Effector memory CD4-positive, alpha-beta T cell (primary cell): Measurements from ENCODE around the gene UBAP2L.

ENCODE experiments used
- DNase-seq, 3 donors: peaks; one replicate each; pipeline ENCODE4 v3.0.0-alpha.2; 2020
- H3K27ac ChIP-seq: 2 replicates; pipeline ENCODE4 v1.7.0; 2013; ENCODE audit warnings: mild to moderate bottlenecking, low read length, moderate library complexity; ENCODE audit not compliant: insufficient read depth, poor library complexity, severe bottlenecking
- H3K27me3 ChIP-seq: replicated peaks from 2 replicates; pipeline ENCODE4 v1.7.0; 2013; ENCODE audit warnings: mild to moderate bottlenecking, low read length; ENCODE audit not compliant: insufficient read depth, control insufficient read depth, poor library complexity, severe bottlenecking
- H3K36me3 ChIP-seq: 2 replicates; pipeline ENCODE4 v1.7.0; 2013; ENCODE audit warnings: mild to moderate bottlenecking, low read length, moderate library complexity; ENCODE audit not compliant: control insufficient read depth, insufficient read depth
- H3K4me1 ChIP-seq: 2 replicates; pipeline ENCODE4 v1.7.0; 2013; ENCODE audit warnings: low read length, mild to moderate bottlenecking; ENCODE audit not compliant: control insufficient read depth, insufficient read depth, poor library complexity, severe bottlenecking
- H3K4me3 ChIP-seq: 2 replicates; pipeline ENCODE4 v1.7.0; 2013; ENCODE audit warnings: low read length, low read depth, mild to moderate bottlenecking; ENCODE audit not compliant: insufficient read depth, poor library complexity, severe bottlenecking
- H3K9me3 ChIP-seq: 2 replicates; pipeline ENCODE4 v1.7.0; 2013; ENCODE audit warnings: mild to moderate bottlenecking, low read length, moderate library complexity; ENCODE audit not compliant: control insufficient read depth

The UBAP2L gene

DNA sequence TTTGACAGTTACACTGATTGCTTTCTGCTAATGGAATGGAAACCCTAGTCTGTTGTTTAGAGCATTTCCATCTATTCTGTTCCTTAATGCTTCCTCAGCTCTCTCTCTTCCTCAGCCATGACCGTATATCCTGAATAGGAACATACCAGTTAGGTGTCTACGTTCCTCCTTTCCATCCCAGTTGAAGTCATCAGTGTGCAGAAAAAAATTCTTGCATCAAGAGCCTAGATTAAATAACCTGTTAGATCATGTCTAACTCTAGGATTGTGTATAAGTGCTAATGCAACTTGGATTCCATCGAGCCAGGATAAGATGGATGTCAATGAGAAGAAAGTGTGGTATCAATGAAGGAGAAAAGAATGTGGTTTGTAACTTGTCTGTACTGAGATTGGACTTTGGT lies 18.7 kb downstream of the UBAP2L start:
- Histone ChIP-seq H3K27ac (no peak overlapping the region), H3K9me3 (no peaks in the 10 kb centered on the region), H3K4me1 (no peaks in the 10 kb centered on the region), H3K36me3 (peaks cover 77% of the 10 kb centered on the region), H3K27me3 (no peaks in the 10 kb centered on the region), H3K4me3 (no peak overlapping the region)
- no peak for DNase-seq

DNA sequence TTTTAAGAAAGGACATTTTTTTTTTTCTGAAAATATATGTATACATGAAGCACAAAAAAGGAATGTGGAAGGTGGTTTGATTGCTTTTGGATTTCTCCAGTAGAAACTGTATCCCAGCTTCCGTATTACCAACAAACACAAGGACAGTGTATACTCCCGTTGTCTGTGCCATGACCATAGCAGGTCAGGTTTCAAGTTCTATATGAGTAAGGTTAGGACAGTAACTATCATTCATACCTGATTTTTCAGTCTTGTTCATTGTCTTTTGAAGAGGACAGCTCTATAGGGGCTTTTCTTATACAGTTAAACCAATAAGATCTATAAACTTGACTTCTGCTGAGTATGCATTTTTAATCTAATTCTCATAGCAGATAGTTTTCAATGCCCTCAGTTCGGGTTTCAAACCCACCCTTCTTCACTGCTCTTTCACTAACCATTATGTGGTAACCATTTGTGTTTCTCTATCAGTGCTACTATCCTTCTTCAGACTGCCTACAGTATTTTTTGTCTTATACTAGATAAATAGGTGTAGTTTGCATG lies 19.6 kb downstream of the UBAP2L start:
- no peaks in the 10 kb centered on the region for H3K9me3 ChIP-seq

DNA sequence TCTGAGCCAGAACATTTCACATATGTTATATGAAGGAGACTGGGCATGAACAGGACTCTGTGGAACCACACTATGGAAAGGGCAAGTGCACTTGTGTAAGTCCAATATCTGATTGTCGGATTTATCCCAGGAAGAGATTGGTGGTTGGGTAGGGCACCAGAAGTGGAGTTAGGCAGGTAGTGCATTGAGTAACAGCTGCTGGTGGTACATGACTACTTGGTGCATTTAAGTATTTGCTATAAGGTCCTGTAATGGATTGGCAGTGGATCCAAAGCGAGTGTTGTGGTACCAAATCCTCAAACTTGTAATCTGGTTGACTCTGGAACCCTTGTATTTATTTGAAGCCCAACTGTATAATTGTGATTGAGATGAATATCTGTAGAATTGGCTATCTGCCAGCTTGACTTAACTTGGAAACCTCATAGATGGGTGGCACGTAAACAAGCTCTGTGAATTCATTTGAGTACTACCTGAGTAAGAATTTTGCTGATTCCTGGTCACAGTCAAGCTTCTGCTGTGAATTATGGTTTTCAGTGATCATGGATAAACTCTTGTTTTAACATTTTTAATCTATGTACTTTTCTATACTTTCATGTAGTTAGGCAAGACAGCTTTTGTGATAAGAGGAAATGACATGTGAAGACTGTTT lies 21.1 kb downstream of the UBAP2L start:
- no peak for DNase-seq
- Histone ChIP-seq H3K9me3 (no peaks in the 10 kb centered on the region), H3K4me1 (no peaks in the 10 kb centered on the region), H3K4me3 (no peak overlapping the region), H3K36me3 (peaks cover 75% of the 10 kb centered on the region), H3K27ac (no peak overlapping the region), H3K27me3 (no peaks in the 10 kb centered on the region)

More for the DNA sequence above, 19.6 kb downstream of the UBAP2L start:
- Histone ChIP-seq H3K36me3 (peaks cover 77% of the 10 kb centered on the region), H3K4me1 (no peaks in the 10 kb centered on the region), H3K27me3 (no peaks in the 10 kb centered on the region), H3K4me3 (no peak overlapping the region), H3K27ac (no peak overlapping the region)
- DNase-seq = no peak

DNA sequence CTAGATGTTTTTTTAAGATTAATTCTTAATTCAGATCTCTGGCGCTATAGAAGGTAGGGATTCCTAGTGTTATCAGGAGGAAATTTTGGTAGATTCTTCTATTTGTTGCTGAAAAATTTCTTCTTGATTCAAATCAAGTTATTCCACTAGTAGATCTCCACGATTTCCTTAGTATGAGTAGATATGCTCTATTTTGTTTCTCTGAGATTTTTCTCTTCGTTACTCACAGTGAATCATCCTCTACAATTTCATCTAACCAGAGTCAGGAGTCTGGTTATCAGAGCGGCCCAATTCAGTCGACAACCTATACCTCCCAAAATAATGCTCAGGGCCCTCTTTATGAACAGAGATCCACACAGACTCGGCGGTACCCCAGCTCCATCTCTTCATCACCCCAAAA lies 32.9 kb downstream of the UBAP2L start:
- no peaks in the 10 kb centered on the region for H3K4me1 ChIP-seq
- no peaks in the 10 kb centered on the region for H3K27me3 ChIP-seq
- DNase-seq = no peak
- H3K9me3 ChIP-seq = no peaks in the 10 kb centered on the region
- no peak overlapping the region for H3K4me3 ChIP-seq
- peaks cover 98% of the 10 kb centered on the region for H3K36me3 ChIP-seq
- no peak overlapping the region for H3K27ac ChIP-seq

DNA sequence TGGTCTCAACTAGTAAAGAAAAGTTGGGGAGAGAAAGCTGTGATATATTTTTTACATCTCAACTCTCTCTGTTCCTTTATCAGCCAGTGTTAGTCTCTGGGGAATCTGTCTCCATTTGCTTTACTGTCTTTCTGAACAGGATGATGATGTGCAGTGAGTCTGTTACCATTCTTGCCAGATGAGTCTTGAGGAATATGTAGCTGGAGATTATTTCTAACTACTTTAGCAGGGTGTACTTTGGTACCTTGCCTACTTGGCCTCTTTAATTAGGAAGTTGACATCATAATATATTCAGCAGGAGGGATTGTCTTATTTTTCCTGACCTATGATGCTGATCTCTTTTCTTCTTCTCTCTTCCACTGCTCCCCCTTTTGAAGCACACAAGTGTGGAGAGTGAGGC lies 35.9 kb downstream of the UBAP2L start:
- H3K36me3 ChIP-seq = peaks cover 97% of the 10 kb centered on the region
- no peaks in the 10 kb centered on the region for H3K9me3 ChIP-seq
- H3K4me3 ChIP-seq = no peak overlapping the region
- no peaks in the 10 kb centered on the region for H3K4me1 ChIP-seq
- no peaks in the 10 kb centered on the region for H3K27me3 ChIP-seq
- no peak for DNase-seq
- H3K27ac ChIP-seq = no peak overlapping the region

DNA sequence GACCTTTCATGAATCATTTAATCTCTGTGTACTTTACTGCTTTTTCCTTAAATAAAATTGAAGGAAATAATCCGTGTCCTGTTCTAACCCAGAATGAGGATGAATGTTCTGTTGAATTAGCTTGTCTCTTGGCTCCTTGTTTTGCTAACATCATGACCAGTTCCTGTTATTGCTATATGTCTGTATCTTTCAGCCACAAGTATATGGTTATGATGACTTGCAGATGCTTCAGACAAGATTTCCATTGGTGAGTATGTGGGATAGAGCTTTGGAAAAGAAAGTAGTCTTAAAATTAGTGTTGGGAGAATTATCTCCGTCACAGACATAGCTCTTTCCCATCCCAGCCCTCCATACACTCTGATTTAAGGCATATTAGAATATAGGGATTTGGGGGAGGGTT lies 38.0 kb downstream of the UBAP2L start:
- Histone ChIP-seq H3K4me1 (no peaks in the 10 kb centered on the region), H3K4me3 (no peak overlapping the region), H3K27ac (no peak overlapping the region)

DNA sequence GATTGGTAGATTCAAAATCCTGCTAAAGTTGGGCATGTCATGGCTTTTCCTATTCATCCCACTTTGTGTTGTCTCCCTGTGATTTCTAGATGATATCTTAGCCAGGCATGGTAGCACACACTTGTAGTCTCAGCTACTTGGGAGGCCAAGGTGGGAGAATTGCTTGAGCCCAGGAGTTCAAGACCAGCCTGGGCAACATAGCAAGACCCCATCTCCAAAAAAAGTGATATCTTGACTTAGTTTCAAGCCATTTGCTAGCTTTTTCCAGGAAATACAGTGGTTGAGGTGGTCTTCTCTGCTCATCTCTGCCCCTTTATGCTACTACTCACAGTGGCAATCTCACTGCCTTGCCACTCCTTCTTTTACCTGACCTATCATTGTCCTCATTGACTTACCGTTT lies 39.4 kb downstream of the UBAP2L start:
- Histone ChIP-seq H3K4me1 (peaks cover 6% of the 10 kb centered on the region), H3K27ac (no peak overlapping the region), H3K36me3 (peaks cover 71% of the 10 kb centered on the region), H3K4me3 (no peak overlapping the region), H3K27me3 (no peaks in the 10 kb centered on the region), H3K9me3 (no peaks in the 10 kb centered on the region)
- DNase-seq = no peak

More for the DNA sequence above, 38.0 kb downstream of the UBAP2L start:
- no peaks in the 10 kb centered on the region for H3K9me3 ChIP-seq
- peaks cover 84% of the 10 kb centered on the region for H3K36me3 ChIP-seq
- DNase-seq = no peak
- no peaks in the 10 kb centered on the region for H3K27me3 ChIP-seq

DNA sequence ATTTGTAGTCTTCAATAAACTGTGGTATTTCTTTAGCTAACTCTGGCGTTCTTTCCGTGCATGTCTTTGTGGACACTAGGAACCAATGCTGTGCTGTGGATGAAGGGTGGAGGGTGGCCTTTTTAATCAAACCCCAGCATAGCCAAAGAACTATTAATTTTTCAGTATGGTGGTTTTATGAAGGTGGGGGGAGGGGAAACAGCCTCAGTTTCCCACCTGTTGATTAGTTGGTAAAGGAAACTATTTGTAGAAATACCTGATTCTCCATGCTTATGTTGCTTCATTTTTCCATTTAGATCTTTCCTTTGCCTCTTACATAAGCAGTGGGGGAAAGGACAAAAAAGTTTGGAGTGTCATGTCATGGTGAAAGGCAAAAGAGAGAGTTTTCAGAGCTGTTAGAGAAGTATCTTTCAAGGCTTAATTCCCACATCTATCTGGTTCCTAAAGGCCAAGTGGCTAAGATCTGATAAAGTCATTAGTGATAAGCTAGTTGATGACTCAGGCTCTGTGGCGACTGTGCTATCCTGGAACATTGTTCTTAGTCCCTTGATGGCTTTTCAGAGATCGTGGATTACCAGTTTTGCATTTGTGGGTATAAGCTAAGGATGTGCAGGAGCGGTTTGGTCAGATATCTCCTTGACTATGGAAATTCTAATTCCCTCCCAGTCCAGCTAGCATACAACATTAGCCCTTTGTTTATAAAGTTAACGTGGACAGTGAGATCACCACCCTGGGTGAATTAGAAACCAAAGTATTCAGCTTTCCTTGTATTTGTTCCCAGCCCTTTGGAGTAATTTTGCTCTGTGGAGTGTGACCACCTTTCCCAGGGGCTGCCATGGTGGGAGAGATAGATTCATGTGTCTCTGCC lies 42.9 kb downstream of the UBAP2L start:
- peaks cover 38% of the 10 kb centered on the region for H3K36me3 ChIP-seq
- peaks cover 17% of the 10 kb centered on the region for H3K4me1 ChIP-seq
- no peaks in the 10 kb centered on the region for H3K9me3 ChIP-seq
- H3K27ac ChIP-seq = peak overlapping the region; percentile 33
- H3K4me3 ChIP-seq = no peak overlapping the region
- DNase-seq = no peak
- no peaks in the 10 kb centered on the region for H3K27me3 ChIP-seq

DNA sequence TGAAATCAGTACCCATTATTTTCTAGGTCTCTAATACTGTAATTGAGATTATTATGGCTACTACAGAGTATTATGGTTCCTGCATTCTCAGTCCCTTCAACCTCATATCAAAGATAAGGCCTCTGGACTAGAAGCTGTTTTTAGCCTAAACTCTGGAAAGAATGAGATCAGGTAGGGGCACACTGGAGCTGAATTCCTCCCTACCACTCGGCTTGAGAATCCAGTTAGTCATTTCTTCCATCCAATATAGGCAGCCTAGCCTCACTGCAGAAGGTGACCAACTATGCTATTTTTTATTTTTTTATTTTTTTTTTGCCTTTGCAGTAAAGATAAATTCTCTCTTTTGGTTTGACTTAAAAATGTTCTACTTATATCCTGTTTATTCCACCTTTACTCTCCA lies 43.7 kb downstream of the UBAP2L start:
- no peak overlapping the region for H3K4me3 ChIP-seq
- peaks cover 17% of the 10 kb centered on the region for H3K4me1 ChIP-seq
- no peaks in the 10 kb centered on the region for H3K9me3 ChIP-seq
- H3K27ac ChIP-seq = peak overlapping the region; percentile 67
- no peak for DNase-seq
- H3K27me3 ChIP-seq = no peaks in the 10 kb centered on the region
- peaks cover 39% of the 10 kb centered on the region for H3K36me3 ChIP-seq

DNA sequence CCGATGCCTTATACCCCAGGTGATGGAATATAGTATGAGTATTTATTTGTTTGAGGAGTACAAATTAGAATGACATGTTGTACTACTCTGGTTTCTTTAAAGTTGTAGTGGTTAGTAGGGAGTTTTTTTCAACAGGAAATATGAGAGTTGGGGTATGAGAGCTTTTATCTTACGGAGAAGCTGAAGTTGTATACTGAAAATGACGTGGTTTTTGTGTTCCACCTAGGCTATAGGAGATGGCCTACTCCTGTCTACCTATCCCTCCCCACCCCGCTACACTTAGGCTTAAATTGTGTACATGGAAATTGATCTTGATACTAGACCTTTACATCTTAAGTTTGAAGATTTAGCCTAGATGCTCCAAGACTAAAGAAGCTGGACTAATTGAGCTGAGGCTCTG lies 44.8 kb downstream of the UBAP2L start:
- H3K4me1 ChIP-seq = peaks cover 17% of the 10 kb centered on the region
- peaks cover 34% of the 10 kb centered on the region for H3K36me3 ChIP-seq
- peak overlapping the region; percentile 67 for H3K27ac ChIP-seq
- no peak overlapping the region for H3K4me3 ChIP-seq
- H3K9me3 ChIP-seq = no peaks in the 10 kb centered on the region
- H3K27me3 ChIP-seq = no peaks in the 10 kb centered on the region
- DNase-seq = no peak
